ENCODE results near the gene ATP8B3. TPM values are rescaled to one million over a fixed set of nuclear protein-coding genes. Genes with fewer than 3 reads are reported as not detected.

The ATP8B3 gene
- total RNA-seq, 4 donors from 2014 or later = 0.09 to 0.24 TPM; not detected in 2

GRCh38 chr19:1815605-1816529 is 3.8 kb upstream of the ATP8B3 start:
- peaks cover 0 to 58% of the 10 kb centered on the region in 2 donors for H3K36me3 ChIP-seq
- H3K27ac ChIP-seq = no peak overlapping the region
- in situ Hi-C loops (cut with MboI; ENCODE audit: low sequenced_read_pairs in 4 of 4) (no loop called here), intact Hi-C loops (cut with DNase I; ENCODE audit: low total_unique reads) (no loop called here)
- peaks cover 14 to 18% of the 10 kb centered on the region in 2 donors for H3K4me1 ChIP-seq
- ATAC-seq = no peak
- no peak for DNase-seq
- no peak overlapping the region for H3K4me3 ChIP-seq
- H3K9me3 ChIP-seq = no peaks in the 10 kb centered on the region
- H3K27me3 ChIP-seq = no peaks in the 10 kb centered on the region
- TF ChIP-seq POLR2A (IDR thresholded peaks at IDR 0.05) = no peak
- TF ChIP-seq, protein P1, sequence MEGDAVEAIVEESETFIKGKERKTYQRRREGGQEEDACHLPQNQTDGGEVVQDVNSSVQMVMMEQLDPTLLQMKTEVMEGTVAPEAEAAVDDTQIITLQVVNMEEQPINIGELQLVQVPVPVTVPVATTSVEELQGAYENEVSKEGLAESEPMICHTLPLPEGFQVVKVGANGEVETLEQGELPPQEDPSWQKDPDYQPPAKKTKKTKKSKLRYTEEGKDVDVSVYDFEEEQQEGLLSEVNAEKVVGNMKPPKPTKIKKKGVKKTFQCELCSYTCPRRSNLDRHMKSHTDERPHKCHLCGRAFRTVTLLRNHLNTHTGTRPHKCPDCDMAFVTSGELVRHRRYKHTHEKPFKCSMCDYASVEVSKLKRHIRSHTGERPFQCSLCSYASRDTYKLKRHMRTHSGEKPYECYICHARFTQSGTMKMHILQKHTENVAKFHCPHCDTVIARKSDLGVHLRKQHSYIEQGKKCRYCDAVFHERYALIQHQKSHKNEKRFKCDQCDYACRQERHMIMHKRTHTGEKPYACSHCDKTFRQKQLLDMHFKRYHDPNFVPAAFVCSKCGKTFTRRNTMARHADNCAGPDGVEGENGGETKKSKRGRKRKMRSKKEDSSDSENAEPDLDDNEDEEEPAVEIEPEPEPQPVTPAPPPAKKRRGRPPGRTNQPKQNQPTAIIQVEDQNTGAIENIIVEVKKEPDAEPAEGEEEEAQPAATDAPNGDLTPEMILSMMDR (IDR thresholded peaks at IDR 0.05 in 4 of 5, conservative IDR thresholded peaks at IDR 0.05 in 1 of 5) = no peak

DNA sequence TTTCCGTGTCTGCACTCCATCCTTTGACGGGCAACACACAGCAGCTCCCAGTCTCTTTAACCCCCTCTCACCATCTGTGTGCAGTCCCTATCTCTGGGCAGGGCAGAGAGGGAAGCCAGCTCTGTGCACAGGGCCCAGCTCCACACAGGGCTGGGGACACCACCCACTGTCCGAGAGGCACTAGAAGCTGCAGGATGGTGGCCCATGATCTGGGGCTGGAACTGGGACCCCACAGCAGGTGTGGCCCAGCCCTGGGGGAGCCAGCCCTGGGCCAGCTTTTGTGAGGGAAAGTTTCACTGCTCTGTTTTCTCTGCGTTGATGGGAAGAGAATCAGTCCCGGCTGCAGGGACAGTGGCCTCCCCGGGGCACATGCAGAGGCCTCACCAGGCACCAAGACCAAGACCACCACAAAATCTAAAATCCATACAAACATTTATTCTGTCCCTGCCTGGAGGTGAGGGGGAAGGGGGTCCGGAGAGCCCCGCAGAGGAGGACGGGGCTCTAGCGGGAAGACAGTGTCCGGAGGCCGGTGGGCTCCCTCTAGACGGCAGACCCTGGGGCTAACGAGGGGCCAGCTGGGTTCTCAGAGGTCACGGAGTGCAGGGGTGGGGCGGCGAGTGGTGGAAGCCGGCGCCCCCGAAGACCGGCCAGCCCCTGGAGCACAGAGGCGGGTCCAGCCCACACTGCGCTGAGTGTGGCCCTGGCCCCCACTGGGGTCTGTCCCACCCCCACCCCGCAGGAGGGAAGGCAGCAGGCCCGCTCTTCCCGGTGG is 2.9 kb upstream of the ATP8B3 start:
- H3K36me3 ChIP-seq = peaks cover 0 to 50% of the 10 kb centered on the region in 2 donors
- no peak for TF ChIP-seq POLR2A (IDR thresholded peaks at IDR 0.05)
- TF ChIP-seq, protein P1 (IDR thresholded peaks at IDR 0.05 in 4 of 5, conservative IDR thresholded peaks at IDR 0.05 in 1 of 5) = no peak
- H3K4me3 ChIP-seq = no peak overlapping the region
- H3K27me3 ChIP-seq = no peaks in the 10 kb centered on the region
- in situ Hi-C loops (cut with MboI; ENCODE audit: low sequenced_read_pairs in 4 of 4) (no loop called here), intact Hi-C loops (cut with DNase I; ENCODE audit: low total_unique reads) (no loop called here)
- ATAC-seq = no peak
- no peaks in the 10 kb centered on the region for H3K9me3 ChIP-seq
- H3K27ac ChIP-seq = no peak overlapping the region
- DNase-seq = no peak
- peaks cover 14 to 18% of the 10 kb centered on the region in 2 donors for H3K4me1 ChIP-seq

- intact Hi-C loops (cut with DNase I; ENCODE audit: low total_unique reads) = no loop called here
- in situ Hi-C loops (cut with MboI; ENCODE audit: low sequenced_read_pairs in 4 of 4) = no loop called here
- no peak for TF ChIP-seq POLR2A (IDR thresholded peaks at IDR 0.05)
- TF ChIP-seq, protein P1 (IDR thresholded peaks at IDR 0.05 in 4 of 5, conservative IDR thresholded peaks at IDR 0.05 in 1 of 5) = no peak
- ATAC-seq (no peak), DNase-seq (no peak)
- H3K4me3 ChIP-seq = no peak overlapping the region
- no peaks in the 10 kb centered on the region for H3K9me3 ChIP-seq
- no peak overlapping the region for H3K27ac ChIP-seq
- H3K36me3 ChIP-seq = peaks cover 0 to 44% of the 10 kb centered on the region in 2 donors
- H3K4me1 ChIP-seq = peaks cover 14 to 18% of the 10 kb centered on the region in 2 donors
- H3K27me3 ChIP-seq = no peaks in the 10 kb centered on the region
These were observed 2.3 kb upstream of the ATP8B3 start for GRCh38 chr19:1814391-1814790.

GRCh38 chr19:1813192-1814182 is 1.4 kb upstream of the ATP8B3 start:
- H3K4me3 ChIP-seq = peak overlapping the region; percentile 47 to 84 (median 66)
- H3K4me1 ChIP-seq = peaks cover 14 to 18% of the 10 kb centered on the region in 2 donors
- no peak for TF ChIP-seq POLR2A (IDR thresholded peaks at IDR 0.05)
- TF ChIP-seq, protein P1 (IDR thresholded peaks at IDR 0.05 in 4 of 5, conservative IDR thresholded peaks at IDR 0.05 in 1 of 5) = no peak
- H3K9me3 ChIP-seq = no peaks in the 10 kb centered on the region
- H3K27ac ChIP-seq = no peak overlapping the region
- intact Hi-C loops (cut with DNase I; ENCODE audit: low total_unique reads) (no loop called here), in situ Hi-C loops (cut with MboI; ENCODE audit: low sequenced_read_pairs in 4 of 4) (no loop called here)
- DNase-seq (no peak), ATAC-seq (no peak)
- no peaks in the 10 kb centered on the region for H3K27me3 ChIP-seq
- peaks cover 0 to 35% of the 10 kb centered on the region in 2 donors for H3K36me3 ChIP-seq
